Testis (tissue), 3 donors: ENCODE measurements around the gene FOXP4. TPM values are rescaled to one million over a fixed set of nuclear protein-coding genes. Genes with fewer than 3 reads are reported as not detected.

Experiments
- DNase-seq: peaks from one replicate; pipeline ENCODE4 v3.0.0-alpha.2; 2019
- H3K27ac ChIP-seq, 2 donors: fragments of 200-600 bp; sonication (generic); one replicate each; pipeline ENCODE4 v1.5.1; 2019
- H3K27me3 ChIP-seq: fragments of 200-600 bp; sonication (generic); one replicate; pipeline ENCODE4 v1.5.1; 2019
- H3K36me3 ChIP-seq: fragments of 200-600 bp; sonication (generic); one replicate; pipeline ENCODE4 v1.5.1; 2017; ENCODE audit warnings: low read depth; ENCODE audit errors: missing control alignments
- H3K4me1 ChIP-seq: fragments of 200-600 bp; sonication (generic); one replicate; pipeline ENCODE4 v1.5.1; 2019
- H3K4me3 ChIP-seq, 2 donors: fragments of 200-600 bp; sonication (generic); one replicate each; pipeline ENCODE4 v1.5.1; 2017 to 2019
- H3K9me3 ChIP-seq: fragments of 200-600 bp; sonication (generic); one replicate; pipeline ENCODE4 v1.5.1; 2017
- CTCF ChIP-seq, 3 experiments: fragments of 450-650 bp in 2 of 3; fragments of 200-600 bp in 1 of 3; sonication (generic) in 1 of 3; IDR thresholded peaks; one replicate each; pipeline ENCODE4 v1.5.1; 2016 to 2019; ENCODE audit warnings: antibody characterized with exemption in 3 of 3, mild to moderate bottlenecking in 2 of 3, moderate library complexity in 1 of 3
- POLR2A ChIP-seq: fragments of 450-650 bp; IDR thresholded peaks from one replicate; pipeline ENCODE4 v1.6.1; 2017; ENCODE audit warnings: antibody characterized with exemption, mild to moderate bottlenecking, moderate library complexity
- WGBS, 2 donors: methylation state at CpG; one replicate each; pipeline ENCODE4 v1.1.5; 2018; 5-methylcytosine and 5-hydroxymethylcytosine counted together
- intact Hi-C: fragments of 100-400 bp; cut with DNase I; formaldehyde crosslinking; loops from one replicate; pipeline ENCODE4 v1.15.1; 2023; ENCODE audit warnings: low total_unique reads
- polyA plus RNA-seq: library from polyadenylated mRNA; stranded (reverse); fragments of 350-450 nt; fragmentation: Illumina TruSeq; extraction: RNeasy Lipid Tissue Mini Kit (QIAGEN cat#74804); gene quantifications from one replicate; pipeline ENCODE4 v1.2.3, GENCODE V29; 2014; ENCODE audit warnings: low read depth, low replicate concordance; ENCODE audit not compliant: insufficient read depth
- total RNA-seq, 2 donors: library from RNA; depleted of rRNA; stranded (reverse); fragments of >200 nt; gene quantifications; one replicate each; pipeline ENCODE4 v1.2.3, GENCODE V29; 2016

Gene FOXP4
- total and polyA plus RNA-seq, 3 donors from 2014 or later: 38.0 to 50.2 (median 39.7) TPM

- WGBS, 2 donors: 88 to 92% methylated on average over 5 of the region's 5 CpGs
- no peak for DNase-seq
- no peaks in the 10 kb centered on the region for H3K36me3 ChIP-seq
- TF ChIP-seq CTCF (IDR thresholded peaks at IDR 0.05): no peak
- TF ChIP-seq POLR2A: no peak
- H3K9me3 ChIP-seq: no peaks in the 10 kb centered on the region
- H3K4me3 ChIP-seq: no peak overlapping the region
- peaks cover 10% of the 10 kb centered on the region for H3K4me1 ChIP-seq
- no peaks in the 10 kb centered on the region for H3K27me3 ChIP-seq
- intact Hi-C loops: no loop called here
- no peak overlapping the region for H3K27ac ChIP-seq
These were observed 60.9 kb downstream of the FOXP4 start for GRCh38 chr6:41607036-41607435.

- Histone ChIP-seq H3K36me3 (no peaks in the 10 kb centered on the region), H3K27me3 (no peaks in the 10 kb centered on the region), H3K27ac (no peak overlapping the region), H3K4me3 (no peak overlapping the region), H3K9me3 (no peaks in the 10 kb centered on the region), H3K4me1 (peaks cover 7% of the 10 kb centered on the region)
- DNase-seq: no peak
- intact Hi-C loops: no loop called here
- no peak for TF ChIP-seq POLR2A
- TF ChIP-seq CTCF (IDR thresholded peaks at IDR 0.05): no peak
- WGBS, 2 donors: 88 to 91% methylated on average over 9 of the region's 9 CpGs
These were observed 61.6 kb downstream of the FOXP4 start for GRCh38 chr6:41607736-41608135.

GRCh38 chr6:41608443-41609151, 62.4 kb downstream of the FOXP4 start:
- H3K4me3 ChIP-seq: no peak overlapping the region
- intact Hi-C loops: no loop called here
- no peaks in the 10 kb centered on the region for H3K9me3 ChIP-seq
- no peak for TF ChIP-seq POLR2A
- no peak for DNase-seq
- H3K4me1 ChIP-seq: no peaks in the 10 kb centered on the region
- WGBS, 2 donors: 85 to 87% methylated on average over 10 to 11 of the region's 11 CpGs
- H3K27ac ChIP-seq: no peak overlapping the region
- H3K27me3 ChIP-seq: no peaks in the 10 kb centered on the region
- H3K36me3 ChIP-seq: no peaks in the 10 kb centered on the region

- DNase-seq: no peak
- TF ChIP-seq POLR2A: no peak
- no peak for TF ChIP-seq CTCF (IDR thresholded peaks at IDR 0.05)
- H3K9me3 ChIP-seq: no peaks in the 10 kb centered on the region
- no peaks in the 10 kb centered on the region for H3K27me3 ChIP-seq
- no peak overlapping the region for H3K4me3 ChIP-seq
- intact Hi-C loops: no loop called here
- no peaks in the 10 kb centered on the region for H3K4me1 ChIP-seq
- H3K36me3 ChIP-seq: no peaks in the 10 kb centered on the region
- 95 to 96% methylated on average over 2 of the region's 2 CpGs for WGBS, 2 donors
- H3K27ac ChIP-seq: no peak overlapping the region
These were observed 68.5 kb downstream of the FOXP4 start for GRCh38 chr6:41614715-41615114.

- Histone ChIP-seq H3K4me1 (no peaks in the 10 kb centered on the region), H3K27ac (no peak overlapping the region), H3K36me3 (no peaks in the 10 kb centered on the region), H3K4me3 (no peak overlapping the region), H3K27me3 (no peaks in the 10 kb centered on the region), H3K9me3 (no peaks in the 10 kb centered on the region)
- TF ChIP-seq POLR2A (no peak), CTCF (IDR thresholded peaks at IDR 0.05) (no peak)
- intact Hi-C loops: no loop called here
- 84 to 85% methylated on average over 7 of the region's 7 CpGs for WGBS, 2 donors
- no peak for DNase-seq
These were observed 69.1 kb downstream of the FOXP4 start for GRCh38 chr6:41615311-41615710.
